Measurements from ENCODE around the gene PET117. TPM values are rescaled to one million over a fixed set of nuclear protein-coding genes. Genes with fewer than 3 reads are reported as not detected.

Gene PET117
- total RNA-seq, 1 experiment from 2014 or later = 25.0 TPM

GRCh38 chr20:18101125-18101810, 36.4 kb upstream of the PET117 start:
- no peaks in the 10 kb centered on the region for H3K23me2 ChIP-seq (ENCODE audit: insufficient read length, low read depth, low read length, poor library complexity, severe bottlenecking)
- H2BK120ac ChIP-seq (ENCODE audit: low read depth, low read length, poor library complexity, severe bottlenecking) = no peak overlapping the region
- Mint-ChIP-seq H3K36me3 (ENCODE audit: insufficient read depth in 1 of 3, low read depth in 3 of 3) (no peaks in the 10 kb centered on the region), H3K27ac (peak overlapping the region; percentile 45 to 81 (median 50); a peak in 4 of 7 replicates), H3K4me3 (peak overlapping the region in 1 of 2 experiments; percentile 43; a peak in 2 of 5 replicates), H3K27me3 (ENCODE audit: low read depth) (no peaks in the 10 kb centered on the region), H3K4me1 (peaks cover 10% of the 10 kb centered on the region in 2 experiments), H3K9me3 (no peaks in the 10 kb centered on the region)
- no peak overlapping the region for H3K23ac ChIP-seq (ENCODE audit: insufficient read length, low read depth, low read length)
- no peak overlapping the region for H3K18ac ChIP-seq (ENCODE audit: insufficient read length, low read depth, low read length)
- no peaks in the 10 kb centered on the region for H3K79me1 ChIP-seq (ENCODE audit: insufficient read depth, low read depth, low read length, poor library complexity, severe bottlenecking)
- no peak overlapping the region for H3K14ac ChIP-seq (ENCODE audit: insufficient read depth, low read length)
- H2BK12ac ChIP-seq (ENCODE audit: insufficient read length, low read depth, low read length) = no peak overlapping the region
- no peaks in the 10 kb centered on the region for H3K4me1 ChIP-seq (ENCODE audit: insufficient read depth, low read length)
- no peak overlapping the region for H2BK20ac ChIP-seq (ENCODE audit: low read depth, low read length, poor library complexity, severe bottlenecking)
- no peak overlapping the region for H3K56ac ChIP-seq (ENCODE audit: insufficient read length, low read depth, low read length)
- H4K8ac ChIP-seq (replicated peaks; ENCODE audit: insufficient read length, low read depth, low read length) = no peak overlapping the region
- no peak for TF ChIP-seq CTCF (conservative IDR thresholded peaks at IDR 0.05)
- no peak overlapping the region for H2BK5ac ChIP-seq (ENCODE audit: insufficient read length, low read length)
- peak; percentile 78 for DNase-seq
- no peak overlapping the region for H3K27ac ChIP-seq (ENCODE audit: insufficient read length, low read depth, low read length)
- H4K20me1 ChIP-seq (ENCODE audit: control insufficient read depth, insufficient read depth, insufficient read length) = no peaks in the 10 kb centered on the region
- no peak overlapping the region for H4K91ac ChIP-seq (ENCODE audit: insufficient read length, low read depth, low read length)
- H3K4me2 ChIP-seq (ENCODE audit: insufficient read depth, insufficient read length, low read length) = no peak overlapping the region
- no peak overlapping the region for H2AFZ ChIP-seq (ENCODE audit: low read length)
- no peak overlapping the region for H4K5ac ChIP-seq (ENCODE audit: insufficient read length, low read depth, low read length)
- no peak overlapping the region for H3K4ac ChIP-seq (ENCODE audit: low read depth, low read length)
- H3T11ph ChIP-seq (ENCODE audit: low read length) = no peak overlapping the region
- H3K9me3 ChIP-seq (ENCODE audit: control insufficient read depth, low read depth, low read length) = no peaks in the 10 kb centered on the region
- H2BK15ac ChIP-seq (ENCODE audit: low read depth, low read length) = no peak overlapping the region
- H3K27me3 ChIP-seq (ENCODE audit: insufficient read depth, low read length) = no peaks in the 10 kb centered on the region
- H3K9ac ChIP-seq (ENCODE audit: extremely low read depth, insufficient read length, low read length) = no peak overlapping the region
- H3K79me2 ChIP-seq (ENCODE audit: insufficient read depth, low read length) = no peaks in the 10 kb centered on the region
- no CpG with 5 or more reads among the region's 7 CpGs for WGBS (ENCODE audit: extremely low coverage, insufficient read length, low lambda C conversion rate)
- H2AK5ac ChIP-seq (ENCODE audit: insufficient read length, low read length) = no peak overlapping the region
